Liver (tissue), 9 donors: ENCODE results near the gene AVEN. TPM values are rescaled to one million over a fixed set of nuclear protein-coding genes. Genes with fewer than 3 reads are reported as not detected.

Source experiments
- DNase-seq: peaks from one replicate; pipeline ENCODE4 v3.0.0-alpha.2; 2017; ENCODE audit warnings: low spot score
- H3K27ac ChIP-seq, 2 donors: one replicate each; pipeline ENCODE4 v1.7.0; 2013; ENCODE audit warnings: inconsistent platforms in 2 of 2, low read length in 2 of 2, control low read depth in 1 of 2, low read depth in 1 of 2, mild to moderate bottlenecking in 1 of 2
- H3K27me3 ChIP-seq, 4 donors: one replicate each; pipeline versions ENCODE4 v1.6.1 to v1.7.0; 2013; ENCODE audit warnings: low read length in 3 of 4, inconsistent platforms in 1 of 4, mild to moderate bottlenecking in 1 of 4, moderate library complexity in 1 of 4; ENCODE audit not compliant: control insufficient read depth in 4 of 4, insufficient read depth in 4 of 4
- H3K36me3 ChIP-seq, 4 donors: one replicate each; pipeline versions ENCODE4 v1.6.1 to v1.7.0; 2013; ENCODE audit warnings: low read length in 3 of 4, mild to moderate bottlenecking in 3 of 4, low read depth in 1 of 4, moderate library complexity in 1 of 4; ENCODE audit not compliant: control insufficient read depth in 4 of 4, insufficient read depth in 3 of 4
- H3K4me1 ChIP-seq, 4 donors: one replicate each; pipeline versions ENCODE4 v1.6.1 to v1.7.0; 2013; ENCODE audit warnings: low read length in 3 of 4, mild to moderate bottlenecking in 3 of 4, moderate library complexity in 1 of 4; ENCODE audit not compliant: control insufficient read depth in 4 of 4, insufficient read depth in 4 of 4
- H3K4me3 ChIP-seq, 3 donors: one replicate each; pipeline versions ENCODE4 v1.6.1 to v1.7.0; 2013; ENCODE audit warnings: low read length in 3 of 3, control low read depth in 1 of 3, low read depth in 1 of 3, mild to moderate bottlenecking in 1 of 3
- H3K9ac ChIP-seq, 2 donors: one replicate each; pipeline ENCODE4 v1.7.0; 2013; ENCODE audit warnings: low read length in 2 of 2, mild to moderate bottlenecking in 2 of 2, moderate library complexity in 2 of 2, control low read depth in 1 of 2, low read depth in 1 of 2
- H3K9me3 ChIP-seq, 4 donors: one replicate each; pipeline versions ENCODE4 v1.6.1 to v1.7.0; 2013; ENCODE audit warnings: low read length in 3 of 4; ENCODE audit not compliant: control insufficient read depth in 4 of 4
- EGR1 ChIP-seq, 2 donors: IDR thresholded peaks; 2 replicates each; pipeline ENCODE4 v1.6.1; 2016 to 2018; ENCODE audit warnings: antibody characterized with exemption in 2 of 2, low read depth in 2 of 2
- FOXA1 ChIP-seq: IDR thresholded peaks from 2 replicates; pipeline ENCODE4 v1.6.1; 2016; ENCODE audit warnings: antibody characterized with exemption
- FOXA2 ChIP-seq: IDR thresholded peaks from 2 replicates; pipeline ENCODE4 v1.6.1; 2016; ENCODE audit warnings: antibody characterized with exemption
- GABPA ChIP-seq, 2 donors: IDR thresholded peaks in 1 of 2; conservative IDR thresholded peaks in 1 of 2; 2 replicates each; pipeline ENCODE4 v1.6.1; 2016; ENCODE audit warnings: antibody characterized with exemption in 2 of 2, mild to moderate bottlenecking in 1 of 2, moderate library complexity in 1 of 2
- HNF4G ChIP-seq: IDR thresholded peaks from 2 replicates; pipeline ENCODE4 v1.6.1; 2016; ENCODE audit warnings: antibody characterized with exemption
- JUND ChIP-seq, 2 donors: IDR thresholded peaks; 2 replicates each; pipeline ENCODE4 v1.6.1; 2016; ENCODE audit warnings: antibody characterized with exemption in 2 of 2
- NR2F2 ChIP-seq: IDR thresholded peaks from 2 replicates; pipeline ENCODE4 v1.6.1; 2016; ENCODE audit warnings: antibody characterized with exemption
- RAD21 ChIP-seq, 2 donors: IDR thresholded peaks; 2 replicates each; pipeline ENCODE4 v1.6.1; 2016; ENCODE audit warnings: antibody characterized with exemption in 2 of 2, mild to moderate bottlenecking in 2 of 2
- RXRA ChIP-seq, 2 donors: IDR thresholded peaks; 2 replicates each; pipeline ENCODE4 v1.6.1; 2017 to 2018; ENCODE audit warnings: antibody characterized with exemption in 2 of 2, mild to moderate bottlenecking in 1 of 2
- SP1 ChIP-seq: IDR thresholded peaks from 2 replicates; pipeline ENCODE4 v1.6.1; 2018; ENCODE audit warnings: antibody characterized with exemption, mild to moderate bottlenecking
- TAF1 ChIP-seq: conservative IDR thresholded peaks from 2 replicates; pipeline ENCODE4 v1.6.1; 2016; ENCODE audit warnings: antibody characterized with exemption, mild to moderate bottlenecking
- YY1 ChIP-seq: IDR thresholded peaks from 2 replicates; pipeline ENCODE4 v1.6.1; 2016; ENCODE audit warnings: antibody characterized with exemption, mild to moderate bottlenecking
- WGBS: extraction: QIAGEN DNeasy Blood & Tissue Kit; methylation state at CpG from one replicate; pipeline ENCODE4 v1.1.7; 2013; 5-methylcytosine and 5-hydroxymethylcytosine counted together
- polyA plus RNA-seq, 2 donors: library from polyadenylated mRNA; stranded (reverse) in 1 of 2; unstranded in 1 of 2; fragments of 200-250 nt in 1 of 2; fragments of >200 nt in 1 of 2; fragmentation: Nextera tagmentation in 1 of 2; extraction: Ambion mirVana in 1 of 2; gene quantifications; one replicate each; pipeline versions ENCODE4 v1.2.1 to v1.2.3, GENCODE V29; 2013 to 2015
- total RNA-seq, 2 donors: library from RNA; depleted of rRNA; stranded (reverse); fragments of >200 nt; gene quantifications; one replicate each; pipeline ENCODE4 v1.2.3, GENCODE V29; 2014
- TF ChIP-seq, protein P1 (sequence below): fragments of 150-350 bp; IDR thresholded peaks from 2 replicates; pipeline ENCODE4 v1.5.1; 2017; ENCODE audit warnings: improper control_type of control experiment, low read depth, low read length; ENCODE audit not compliant: missing input control
- TF ChIP-seq, protein P2 (sequence below): IDR thresholded peaks from 2 replicates; pipeline ENCODE4 v1.6.1; 2016; ENCODE audit warnings: antibody characterized with exemption
- TF ChIP-seq, protein P3 (sequence below): IDR thresholded peaks from 2 replicates; pipeline ENCODE4 v1.6.1; 2016; ENCODE audit warnings: antibody characterized with exemption
- donor health status: healthy.
- donor health status: healthy.
- donor health status: healthy.
- donor health status: healthy.
- donor health status: healthy.

The AVEN gene
- total and polyA plus RNA-seq, 4 donors = 5.3 to 12.4 (median 7.0) TPM

DNA sequence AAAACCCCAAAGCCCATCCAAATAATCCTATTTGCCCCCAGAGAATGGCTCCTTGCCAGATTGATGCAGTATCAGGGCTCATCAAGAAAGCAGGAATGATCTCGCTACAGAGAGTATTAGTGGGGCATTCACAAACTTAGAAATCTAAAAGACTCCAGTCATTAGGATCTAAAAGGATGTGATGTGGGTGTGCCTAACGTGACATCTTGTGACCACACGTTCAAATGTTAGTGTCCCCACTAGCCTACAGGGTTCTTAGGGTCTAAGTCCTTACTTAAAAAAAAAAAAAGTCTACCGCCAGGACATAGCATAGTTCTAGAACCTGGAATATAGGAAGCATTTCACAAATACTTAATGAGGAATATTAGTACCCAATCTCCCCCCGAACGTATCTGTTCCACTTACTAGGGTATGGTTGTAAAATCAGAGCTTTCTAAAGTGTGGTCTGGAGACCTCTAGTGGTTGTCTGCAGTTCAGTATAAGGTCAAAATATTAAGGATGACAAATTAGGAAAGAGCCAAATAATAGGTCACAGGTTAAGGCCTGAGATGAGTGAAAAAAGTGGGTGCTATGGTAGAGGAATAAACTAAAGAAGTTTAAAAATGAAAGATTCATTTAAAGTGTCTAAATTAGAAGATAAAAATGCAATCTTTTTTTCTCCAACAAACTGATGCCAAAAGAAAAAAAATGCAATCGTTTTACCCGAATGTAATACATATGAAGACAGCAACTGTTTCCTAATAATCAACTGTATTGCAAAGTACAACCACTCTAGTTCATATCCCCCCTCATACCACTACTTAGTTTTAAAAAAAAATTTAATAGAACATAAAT, 75.0 kb downstream of the AVEN start:
- Histone ChIP-seq H3K4me3 (no peak overlapping the region), H3K4me1 (no peaks in the 10 kb centered on the region), H3K9me3 (no peaks in the 10 kb centered on the region), H3K9ac (no peak overlapping the region), H3K27ac (no peak overlapping the region), H3K27me3 (no peaks in the 10 kb centered on the region), H3K36me3 (no peaks in the 10 kb centered on the region)
- TF ChIP-seq, protein P1, sequence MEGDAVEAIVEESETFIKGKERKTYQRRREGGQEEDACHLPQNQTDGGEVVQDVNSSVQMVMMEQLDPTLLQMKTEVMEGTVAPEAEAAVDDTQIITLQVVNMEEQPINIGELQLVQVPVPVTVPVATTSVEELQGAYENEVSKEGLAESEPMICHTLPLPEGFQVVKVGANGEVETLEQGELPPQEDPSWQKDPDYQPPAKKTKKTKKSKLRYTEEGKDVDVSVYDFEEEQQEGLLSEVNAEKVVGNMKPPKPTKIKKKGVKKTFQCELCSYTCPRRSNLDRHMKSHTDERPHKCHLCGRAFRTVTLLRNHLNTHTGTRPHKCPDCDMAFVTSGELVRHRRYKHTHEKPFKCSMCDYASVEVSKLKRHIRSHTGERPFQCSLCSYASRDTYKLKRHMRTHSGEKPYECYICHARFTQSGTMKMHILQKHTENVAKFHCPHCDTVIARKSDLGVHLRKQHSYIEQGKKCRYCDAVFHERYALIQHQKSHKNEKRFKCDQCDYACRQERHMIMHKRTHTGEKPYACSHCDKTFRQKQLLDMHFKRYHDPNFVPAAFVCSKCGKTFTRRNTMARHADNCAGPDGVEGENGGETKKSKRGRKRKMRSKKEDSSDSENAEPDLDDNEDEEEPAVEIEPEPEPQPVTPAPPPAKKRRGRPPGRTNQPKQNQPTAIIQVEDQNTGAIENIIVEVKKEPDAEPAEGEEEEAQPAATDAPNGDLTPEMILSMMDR = peak; percentile 52
- TF ChIP-seq, protein P2, sequence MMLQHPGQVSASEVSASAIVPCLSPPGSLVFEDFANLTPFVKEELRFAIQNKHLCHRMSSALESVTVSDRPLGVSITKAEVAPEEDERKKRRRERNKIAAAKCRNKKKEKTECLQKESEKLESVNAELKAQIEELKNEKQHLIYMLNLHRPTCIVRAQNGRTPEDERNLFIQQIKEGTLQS = no peak
- TF ChIP-seq TAF1 (no peak), RAD21 (IDR thresholded peaks at IDR 0.05) (peak; percentile 78 to 82), HNF4G (no peak)
- WGBS = 68% methylated on average over 8 of the region's 8 CpGs
- no peak for DNase-seq

DNA sequence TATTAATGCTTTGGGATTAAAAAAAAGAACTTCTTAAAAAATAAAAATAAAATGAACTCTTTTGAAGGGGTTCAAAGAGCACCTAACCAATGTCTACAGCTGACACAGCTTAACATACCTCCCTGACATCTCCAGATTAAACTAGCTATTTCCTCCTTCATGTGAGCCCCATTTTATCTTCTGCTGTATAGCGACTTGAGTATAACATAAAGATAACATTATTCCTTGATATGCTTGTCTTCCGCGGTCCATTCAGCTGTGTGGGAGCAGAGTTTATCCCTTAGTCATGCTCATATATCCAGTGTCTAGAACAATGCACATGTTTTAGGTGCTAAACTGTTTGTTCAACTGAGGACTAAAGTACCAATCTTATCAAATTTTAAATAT, 78.5 kb downstream of the AVEN start:
- TF ChIP-seq SP1 = no peak
- TF ChIP-seq GABPA (IDR thresholded peaks at IDR 0.05 in 1 of 2, conservative IDR thresholded peaks at IDR 0.05 in 1 of 2) = no peak
- no peak for TF ChIP-seq YY1
- TF ChIP-seq EGR1 (IDR thresholded peaks at IDR 0.05; ENCODE audit: low read depth in 2 of 2) = no peak
- TF ChIP-seq, protein P2 = no peak
- TF ChIP-seq FOXA1 = no peak
- no peak for TF ChIP-seq RAD21 (IDR thresholded peaks at IDR 0.05)
- no peak for TF ChIP-seq NR2F2
- no peak for TF ChIP-seq FOXA2
- TF ChIP-seq, protein P3, sequence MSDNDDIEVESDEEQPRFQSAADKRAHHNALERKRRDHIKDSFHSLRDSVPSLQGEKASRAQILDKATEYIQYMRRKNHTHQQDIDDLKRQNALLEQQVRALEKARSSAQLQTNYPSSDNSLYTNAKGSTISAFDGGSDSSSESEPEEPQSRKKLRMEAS = no peak
- TF ChIP-seq, protein P1 = no peak
- no peak for TF ChIP-seq HNF4G
- TF ChIP-seq RXRA (IDR thresholded peaks at IDR 0.05) = no peak
- TF ChIP-seq JUND (IDR thresholded peaks at IDR 0.05) = no peak
- no peaks in the 10 kb centered on the region for H3K9me3 ChIP-seq
- no peaks in the 10 kb centered on the region for H3K27me3 ChIP-seq
- no peak for DNase-seq
- no peak overlapping the region for H3K4me3 ChIP-seq
- H3K9ac ChIP-seq = no peak overlapping the region
- no peaks in the 10 kb centered on the region for H3K4me1 ChIP-seq
- WGBS = 82% methylated on average over 3 of the region's 3 CpGs
- no peak overlapping the region for H3K27ac ChIP-seq
- H3K36me3 ChIP-seq = no peaks in the 10 kb centered on the region
